Measurements from ENCODE around the gene SLC12A8.

Gene SLC12A8

DNA sequence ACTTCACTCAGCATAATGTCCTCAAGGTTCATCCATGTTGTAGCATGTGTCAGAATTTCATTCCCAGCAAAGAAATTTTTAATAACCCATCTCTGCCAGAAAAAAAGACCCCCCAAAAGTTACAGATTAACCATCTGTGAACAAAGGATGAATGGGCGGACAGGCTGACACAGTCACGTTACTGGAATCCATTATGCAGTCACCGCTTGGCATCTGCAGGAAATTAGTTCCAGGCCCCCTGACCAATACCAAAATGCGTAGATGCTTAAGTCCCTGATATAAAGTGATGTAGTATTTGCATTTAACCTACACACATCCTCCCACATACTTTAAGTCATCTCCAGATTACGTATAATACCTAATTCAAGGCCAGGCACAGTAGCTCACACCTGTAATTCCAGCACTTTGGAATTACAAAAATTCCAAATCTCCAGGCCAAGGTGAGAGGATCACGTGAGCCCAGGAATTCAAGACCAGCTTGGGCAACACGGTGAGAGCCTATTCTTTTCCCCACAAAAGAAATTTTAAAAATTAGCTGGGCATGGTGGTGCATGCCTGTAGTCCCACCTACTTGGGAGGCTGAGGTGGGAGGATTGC is 1.5 kb upstream of the SLC12A8 start:
- no peak for DNase-seq (ENCODE audit: low spot score)

DNA sequence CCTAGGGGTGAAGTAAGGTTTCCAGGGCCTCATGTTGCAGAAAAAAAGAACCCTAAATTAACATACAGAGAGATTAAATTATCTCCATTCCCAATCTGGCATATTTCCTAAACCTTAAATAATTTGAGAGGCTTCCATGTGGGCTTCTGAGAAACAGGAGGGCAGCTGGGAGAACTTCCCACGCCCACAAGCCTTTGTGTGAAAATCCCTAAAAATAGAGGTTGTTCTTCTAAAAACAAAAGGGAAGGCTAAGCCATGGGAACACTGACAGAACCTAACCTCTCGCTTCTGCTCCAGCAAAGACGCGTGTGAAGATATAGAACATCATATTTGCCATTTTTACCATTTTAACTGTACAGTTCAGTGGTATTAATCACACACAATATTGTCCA is 812 bp upstream of the SLC12A8 start:
- no peak for DNase-seq (ENCODE audit: low spot score)

DNA sequence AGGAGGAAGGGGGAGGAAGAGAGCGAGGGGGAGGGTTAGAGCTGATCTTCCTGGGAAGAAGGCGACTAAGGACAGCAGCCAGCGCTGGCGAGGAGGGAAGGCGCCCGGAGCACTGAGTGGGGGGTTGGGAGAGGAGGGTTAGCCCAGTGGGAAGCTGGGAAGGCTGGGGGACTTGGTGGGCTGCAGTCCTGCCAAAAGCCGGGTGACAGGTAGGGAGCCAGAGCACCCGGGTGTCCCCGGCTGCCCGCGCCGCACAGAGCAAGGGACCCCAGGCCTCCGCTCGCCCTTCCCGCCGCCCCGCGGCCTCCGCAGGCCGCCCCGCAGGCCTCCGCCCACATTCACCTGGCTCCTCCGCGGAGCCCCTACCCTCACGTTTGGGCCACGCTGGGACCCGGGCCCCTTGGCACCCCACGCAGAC is 448 bp downstream of the SLC12A8 start:
- no peak for DNase-seq (ENCODE audit: low spot score)

DNA sequence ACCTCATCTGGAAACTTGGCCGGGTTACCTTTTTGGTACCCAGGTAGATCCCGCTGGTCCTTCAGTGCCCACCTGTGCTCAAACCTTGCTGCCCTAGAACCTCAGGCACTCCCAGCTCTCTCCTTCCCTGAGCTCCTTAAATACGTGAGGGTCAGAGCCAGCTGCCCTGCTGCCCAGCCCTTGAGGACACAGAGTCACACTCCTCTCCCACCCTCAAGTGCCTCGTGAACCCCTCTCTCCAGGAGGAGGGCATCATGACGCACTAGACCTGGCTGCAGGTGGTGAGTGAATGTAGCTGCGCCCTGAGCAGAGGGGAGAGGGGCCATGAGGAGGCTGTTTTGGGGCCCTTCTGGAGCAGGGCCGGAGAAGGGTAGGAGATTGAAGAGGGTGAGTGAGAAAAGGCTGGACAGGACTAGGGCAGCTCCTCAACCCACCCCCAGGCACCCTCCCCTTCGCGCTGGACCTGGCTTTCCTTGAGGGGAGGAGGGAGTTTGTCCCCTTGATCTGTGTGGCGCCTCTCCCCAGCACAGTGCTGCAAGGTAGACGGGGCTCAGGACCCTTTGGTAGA is 941 bp downstream of the SLC12A8 start:
- DNase-seq (ENCODE audit: low spot score): no peak

DNA sequence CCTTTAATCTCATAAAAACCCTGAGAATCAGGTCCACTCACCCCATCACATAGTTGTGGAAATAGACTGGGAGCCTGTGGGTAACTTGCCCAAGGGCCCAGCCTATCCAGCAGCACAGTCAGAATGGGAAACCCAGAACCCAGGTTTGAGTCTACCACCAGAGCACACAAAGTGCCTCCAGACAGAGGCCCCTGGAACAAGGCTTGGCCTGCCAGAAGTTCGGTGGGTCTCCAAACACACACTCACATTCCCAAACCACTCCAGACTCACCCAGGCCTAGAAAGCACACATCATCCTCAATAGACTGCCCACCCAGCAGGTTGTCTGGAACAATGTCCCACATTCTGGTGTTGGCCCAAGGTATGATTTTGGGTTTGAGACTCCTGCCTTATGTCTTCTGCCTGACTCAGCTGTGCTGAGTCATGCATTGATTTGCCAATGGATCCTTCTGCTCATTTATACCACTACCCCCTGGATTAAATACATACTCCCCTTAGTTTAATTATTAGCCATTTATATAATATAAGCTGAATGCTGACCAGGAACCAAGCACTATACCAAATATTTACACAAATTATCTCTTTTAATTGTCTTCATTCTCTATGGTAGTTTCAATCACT is 4.5 kb downstream of the SLC12A8 start:
- DNase-seq (ENCODE audit: low spot score): no peak

DNA sequence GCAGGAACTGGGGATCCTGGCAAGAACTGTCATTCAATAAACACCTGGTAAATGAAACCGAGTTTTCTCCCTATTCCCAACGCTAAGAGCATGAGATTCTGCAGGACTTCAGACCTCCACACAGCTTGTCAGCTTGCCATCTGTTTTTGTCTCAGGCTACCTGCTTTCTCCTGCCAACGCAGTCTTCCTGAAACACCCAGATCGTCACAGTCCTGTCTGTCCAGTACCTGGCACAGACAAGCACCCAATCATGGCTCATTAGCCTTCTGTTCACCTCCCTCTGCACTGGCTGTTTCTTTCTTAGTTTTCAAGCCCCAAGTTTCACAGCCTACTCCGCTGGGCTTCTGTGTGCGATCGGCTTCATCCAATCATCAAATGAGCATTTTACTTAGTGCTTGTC is 5.0 kb downstream of the SLC12A8 start:
- no peak for DNase-seq (ENCODE audit: low spot score)

DNA sequence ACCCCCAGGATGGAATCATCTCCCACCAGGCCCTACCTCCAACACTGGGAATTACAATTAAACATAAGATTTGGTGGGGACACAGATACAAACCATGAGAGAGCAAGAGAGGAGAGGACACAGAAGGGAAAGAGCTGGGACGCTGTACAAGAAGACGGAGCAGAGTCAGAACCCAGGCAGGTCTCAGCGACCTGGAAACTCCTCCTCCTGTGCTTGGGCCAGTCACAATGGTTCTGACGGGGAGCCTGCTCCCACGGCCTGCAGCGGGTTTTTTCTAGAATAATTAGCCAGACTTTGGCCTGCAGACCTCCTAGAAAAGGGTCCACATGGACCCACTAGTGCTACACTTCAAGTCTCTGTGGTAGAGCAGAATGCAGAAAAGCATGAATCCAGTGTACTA is 5.6 kb downstream of the SLC12A8 start:
- no peak for DNase-seq (ENCODE audit: low spot score)

DNA sequence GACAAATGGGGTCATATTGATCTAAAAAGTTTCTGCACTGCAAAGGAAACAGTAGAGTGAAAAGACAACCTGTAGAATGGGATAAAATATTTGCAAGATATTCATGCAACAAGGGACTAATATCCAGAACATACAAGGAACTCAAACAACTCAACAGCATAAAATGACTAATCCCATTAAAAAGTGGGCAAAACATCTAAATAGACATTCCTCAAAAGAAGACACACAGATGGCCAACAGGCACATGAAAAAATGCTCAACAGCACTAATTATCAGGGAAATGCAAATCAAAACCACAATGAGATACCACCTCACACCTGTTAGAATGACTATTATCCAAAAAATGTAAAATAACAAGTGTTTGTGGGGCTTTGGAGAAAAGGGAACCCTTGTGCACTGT is 8.8 kb downstream of the SLC12A8 start:
- no peak for DNase-seq (ENCODE audit: low spot score)

DNA sequence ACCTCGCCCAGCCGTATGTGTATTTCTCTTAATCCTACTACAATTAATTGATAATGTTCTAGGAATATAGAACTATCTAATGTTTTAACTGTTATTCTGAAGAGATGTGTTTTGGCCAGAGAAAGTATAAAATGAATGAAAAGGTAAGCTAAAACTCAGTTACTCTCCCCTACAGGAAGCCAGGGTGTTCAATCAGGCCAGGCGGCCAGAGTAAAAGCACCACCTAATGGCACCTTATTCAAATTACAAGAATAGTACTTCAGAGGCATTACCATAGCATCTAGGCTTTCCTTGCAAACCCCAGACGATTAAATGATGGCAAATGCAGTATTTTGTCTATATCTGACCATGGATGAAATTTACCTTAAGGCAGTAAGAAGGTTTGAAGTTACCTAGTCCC is 10.4 kb downstream of the SLC12A8 start:
- DNase-seq (ENCODE audit: low spot score): no peak

DNA sequence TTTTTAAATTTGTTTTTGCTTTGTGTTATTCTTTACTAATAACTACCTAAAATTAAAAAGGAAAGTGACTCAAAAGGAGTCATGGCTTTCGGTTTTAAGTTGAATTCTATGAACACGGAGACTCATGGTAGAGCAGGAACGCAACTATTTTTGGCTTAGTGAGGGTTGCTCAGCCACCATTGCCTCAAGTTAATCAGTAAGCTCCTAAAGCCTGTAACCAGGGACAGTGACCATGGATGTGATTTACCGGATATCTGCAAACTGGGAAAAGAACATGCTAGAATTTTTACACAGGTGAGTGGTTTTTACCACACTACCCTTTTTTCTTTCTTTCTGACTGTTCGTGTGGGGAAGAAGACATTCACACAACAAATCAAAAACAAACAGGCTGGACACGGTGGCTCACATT is 11.8 kb downstream of the SLC12A8 start:
- DNase-seq (ENCODE audit: low spot score): no peak

DNA sequence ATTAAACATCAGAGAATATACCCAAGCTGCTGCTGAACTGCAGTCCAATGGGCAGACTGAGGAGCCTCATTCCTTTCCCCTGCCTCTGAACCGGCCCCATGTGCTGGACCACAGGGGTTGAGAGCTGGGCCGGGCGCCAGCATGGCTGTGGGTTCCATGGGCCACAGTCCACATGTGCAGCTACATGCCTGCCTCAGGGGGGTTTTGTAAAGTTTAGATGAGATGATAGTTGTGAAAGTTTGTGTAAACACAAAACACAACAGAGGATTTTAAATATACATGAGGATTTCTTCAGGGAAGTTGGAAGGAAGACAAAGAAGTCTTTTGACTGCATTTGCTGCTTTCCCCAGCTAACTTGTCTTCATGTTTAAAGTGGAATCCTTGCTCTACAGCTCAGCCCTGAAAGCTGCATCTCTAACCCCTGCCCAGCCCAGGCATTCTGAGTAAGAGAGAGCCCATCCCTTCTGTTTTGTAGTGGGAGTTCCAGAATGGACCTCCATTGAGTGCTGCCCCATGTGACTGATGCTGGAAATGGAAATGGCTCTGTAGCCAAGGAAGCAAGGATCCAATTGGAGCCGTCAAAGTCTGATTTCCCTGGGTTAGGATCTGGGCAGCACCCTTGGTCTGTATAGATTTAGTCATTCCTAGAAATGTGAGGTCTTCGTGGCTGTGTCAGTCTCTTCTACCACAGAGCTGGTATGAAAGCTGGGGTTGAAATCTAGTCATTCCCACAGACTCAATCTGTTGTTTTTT is 17.5 kb downstream of the SLC12A8 start:
- DNase-seq (ENCODE audit: low spot score): no peak

DNA sequence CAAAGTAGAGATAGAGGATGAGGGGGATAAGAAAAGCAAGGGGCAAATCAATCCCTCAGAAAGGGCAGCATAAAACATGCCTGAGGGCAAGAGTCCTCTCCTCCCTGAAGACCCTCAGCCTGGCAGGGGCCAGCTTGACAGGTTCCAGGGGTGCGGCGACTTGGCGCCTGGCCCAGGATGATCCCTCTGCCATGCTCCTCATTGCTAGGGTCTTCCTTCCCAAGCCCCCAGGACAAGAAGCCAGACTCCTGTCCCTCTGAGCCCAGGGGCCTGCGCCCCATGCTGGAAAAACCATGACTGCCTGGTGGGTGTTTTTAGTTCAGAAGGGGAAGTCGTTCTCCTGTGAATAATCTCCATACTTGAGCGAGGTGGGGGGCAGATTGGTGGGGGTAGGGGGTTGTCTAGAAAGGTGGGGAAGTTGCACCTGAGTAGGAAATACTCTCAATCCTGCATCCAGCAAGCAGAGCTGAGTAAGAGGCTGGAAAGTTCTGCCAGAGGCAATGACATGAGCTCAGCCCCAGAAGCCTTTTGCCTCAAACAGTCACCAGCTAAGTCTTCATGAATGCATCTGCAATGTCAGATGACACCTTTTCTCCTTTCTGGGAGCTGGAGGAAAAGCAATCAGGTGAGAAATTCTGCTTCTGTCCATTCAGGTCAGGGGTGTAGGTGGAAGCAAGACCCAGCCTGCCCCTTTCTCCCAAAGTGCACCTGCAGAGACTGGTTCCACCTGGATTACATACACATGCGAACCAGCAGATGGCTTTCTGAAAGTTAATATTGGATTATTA is 18.3 kb downstream of the SLC12A8 start:
- DNase-seq (ENCODE audit: low spot score): no peak

DNA sequence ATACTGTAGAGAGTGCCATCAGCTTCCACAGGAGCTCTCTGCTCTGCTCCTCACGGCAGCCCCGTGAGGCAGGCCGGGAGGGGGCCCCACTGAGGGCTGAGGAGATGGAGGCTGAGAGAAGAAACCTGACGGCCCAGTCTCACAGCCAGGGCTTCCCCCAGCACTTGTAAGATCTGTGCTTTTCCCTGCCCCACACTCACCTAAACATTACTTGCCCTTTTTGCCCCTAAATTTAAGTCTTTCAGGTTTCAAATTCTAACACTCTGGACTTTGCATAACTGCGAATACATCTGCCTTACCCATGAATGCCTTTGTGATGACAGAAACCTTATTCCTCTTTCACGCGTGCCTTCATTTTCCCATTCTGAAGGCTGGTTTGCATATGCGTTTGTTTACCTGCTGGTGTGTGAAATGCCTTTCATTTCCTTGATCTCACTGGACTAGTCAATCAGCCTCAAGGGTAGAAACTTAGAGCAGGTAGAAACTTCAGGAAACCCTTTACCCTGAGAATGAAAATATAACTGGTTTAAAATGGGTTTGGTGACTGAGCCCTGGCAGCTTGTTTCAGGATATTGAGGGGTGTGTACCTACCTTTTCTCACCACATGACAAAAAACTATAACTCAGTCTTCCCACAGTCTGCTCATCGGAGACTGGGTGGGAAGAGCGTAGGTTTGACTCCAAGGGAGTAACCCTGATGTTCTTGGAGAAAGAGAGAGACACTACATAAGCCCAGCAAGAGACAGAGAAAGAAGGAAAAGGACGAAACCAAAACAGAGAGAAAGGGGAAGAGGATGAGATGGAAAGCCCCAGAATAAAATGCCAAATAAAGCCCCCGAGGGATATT is 20.1 kb downstream of the SLC12A8 start:
- no peak for DNase-seq (ENCODE audit: low spot score)

DNA sequence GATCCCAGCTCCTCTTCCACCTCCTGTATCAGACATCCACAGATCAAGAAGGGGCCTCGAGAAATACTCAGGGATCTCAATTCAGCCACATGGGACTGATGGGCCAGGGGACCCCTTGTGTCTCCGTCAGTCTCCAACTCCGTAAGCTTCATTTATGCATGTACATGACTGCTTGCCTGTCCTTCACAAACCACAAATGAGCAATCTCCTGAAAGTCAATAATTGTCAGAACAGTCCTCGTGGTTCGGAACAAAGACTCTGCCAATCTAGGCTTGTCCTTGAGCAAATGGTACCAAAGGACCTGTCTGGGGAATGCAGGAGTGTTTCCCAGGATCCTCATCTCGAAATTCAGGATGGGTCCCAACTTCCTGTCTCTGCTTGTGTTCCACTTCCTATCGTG is 20.8 kb downstream of the SLC12A8 start:
- DNase-seq (ENCODE audit: low spot score): no peak

DNA sequence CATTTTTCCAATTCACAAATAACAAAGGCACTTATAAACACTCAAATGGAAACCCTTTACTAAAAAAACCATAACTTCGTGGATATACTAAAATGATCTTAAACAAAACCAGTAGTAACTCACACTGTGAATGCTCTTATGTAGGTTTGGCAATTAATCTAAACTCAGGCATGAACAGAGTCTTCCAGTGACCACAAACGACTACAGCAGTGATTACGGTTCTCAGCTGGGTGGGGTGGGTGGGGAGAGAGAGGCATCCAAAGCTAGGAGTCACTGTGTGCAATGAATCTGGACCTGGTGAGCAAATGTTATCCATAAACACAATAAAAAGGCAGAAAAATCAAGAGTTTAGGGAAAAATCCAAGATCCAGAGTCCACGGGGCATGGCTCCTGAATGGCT is 21.3 kb downstream of the SLC12A8 start:
- DNase-seq (ENCODE audit: low spot score): no peak

DNA sequence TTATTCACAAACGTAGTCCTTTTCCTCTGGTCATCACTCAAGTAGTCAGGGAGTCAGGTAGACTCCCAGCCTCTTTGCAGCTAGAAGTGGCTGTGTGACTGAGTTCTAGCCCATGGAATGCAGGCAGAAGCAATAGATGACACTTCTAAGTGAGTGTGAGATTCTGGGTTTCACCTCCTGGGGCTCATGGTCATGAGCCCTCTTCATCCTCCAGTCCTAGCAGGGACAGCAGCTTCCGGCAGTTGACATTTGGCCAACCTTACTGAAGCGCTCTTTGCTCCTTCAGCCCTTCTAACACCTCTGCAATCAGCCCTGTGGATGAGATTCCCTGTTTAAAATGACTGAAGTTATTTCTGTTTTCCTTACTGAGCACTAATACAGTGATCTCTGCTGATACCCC is 21.8 kb downstream of the SLC12A8 start:
- DNase-seq (ENCODE audit: low spot score): no peak

DNA sequence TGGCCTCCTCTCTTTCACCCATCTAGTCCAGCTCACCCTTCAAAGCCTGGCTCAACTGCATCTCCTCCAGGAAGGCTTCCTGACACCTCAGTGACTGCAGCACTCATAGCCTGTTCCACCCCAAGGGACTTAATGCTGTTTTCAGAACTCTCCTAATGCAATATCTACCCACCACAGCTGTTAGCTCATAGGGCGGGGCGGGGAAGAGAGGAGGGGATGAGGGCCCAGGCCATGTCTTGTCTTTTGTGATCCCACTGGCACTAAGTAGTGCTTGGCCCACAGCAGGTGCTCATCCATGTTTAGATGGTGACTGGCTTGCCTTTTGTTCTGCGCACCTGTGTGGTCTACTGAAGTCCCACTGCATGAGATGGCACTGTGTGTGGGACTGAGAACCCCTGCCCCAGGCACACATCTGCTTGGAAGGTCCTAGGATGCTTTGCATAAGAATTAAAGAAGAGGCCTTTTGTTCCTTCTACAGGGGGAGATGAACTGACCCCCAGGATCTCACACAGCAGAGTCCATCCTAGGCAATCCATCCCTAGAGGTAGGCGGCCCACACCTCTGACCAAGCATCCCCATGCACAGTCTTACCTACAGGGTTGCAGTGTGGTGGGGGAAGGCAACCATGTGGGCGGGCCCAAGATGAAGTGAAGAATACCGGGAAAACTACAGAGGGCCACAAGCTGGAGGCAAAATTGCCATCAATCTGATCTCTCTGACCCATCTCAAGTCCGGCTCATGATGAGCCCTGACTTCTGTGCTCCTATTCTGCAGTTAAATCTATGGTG is 23.0 kb downstream of the SLC12A8 start:
- no peak for DNase-seq (ENCODE audit: low spot score)

DNA sequence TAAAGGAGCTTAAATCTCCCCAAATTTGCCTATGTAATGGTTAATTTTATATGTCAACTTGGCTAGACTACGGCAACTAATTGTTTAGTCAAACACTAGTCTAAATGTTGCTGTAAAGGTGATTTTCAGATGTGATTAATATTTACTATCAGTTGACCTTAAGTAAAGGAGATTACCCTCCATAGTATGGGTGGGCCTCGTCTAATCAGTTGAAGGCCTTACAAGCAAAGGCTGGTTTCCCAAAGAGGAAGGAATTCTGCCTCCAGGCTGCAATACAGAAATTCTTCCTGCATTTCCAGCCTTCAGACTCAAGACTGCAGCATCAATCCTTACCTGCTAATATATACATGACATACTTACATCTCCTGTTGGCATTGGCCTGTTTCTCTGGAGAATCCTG is 23.6 kb downstream of the SLC12A8 start:
- DNase-seq (ENCODE audit: low spot score): no peak

DNA sequence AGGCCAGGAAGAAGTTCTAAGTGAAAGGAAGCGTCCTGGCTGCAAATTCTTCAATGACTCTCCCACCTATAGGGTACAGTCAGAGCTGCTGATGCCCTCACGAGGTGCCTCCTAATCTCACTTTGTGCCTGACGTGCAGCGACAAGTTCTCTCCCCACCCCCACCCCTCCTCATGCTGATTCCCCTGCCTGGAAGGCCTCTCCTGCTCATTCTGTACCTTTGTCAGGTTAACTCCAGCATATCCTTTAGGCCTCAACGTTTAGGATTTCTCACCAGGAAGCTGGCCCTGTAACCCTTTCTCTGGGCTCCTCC is 25.0 kb downstream of the SLC12A8 start:
- DNase-seq (ENCODE audit: low spot score): no peak

DNA sequence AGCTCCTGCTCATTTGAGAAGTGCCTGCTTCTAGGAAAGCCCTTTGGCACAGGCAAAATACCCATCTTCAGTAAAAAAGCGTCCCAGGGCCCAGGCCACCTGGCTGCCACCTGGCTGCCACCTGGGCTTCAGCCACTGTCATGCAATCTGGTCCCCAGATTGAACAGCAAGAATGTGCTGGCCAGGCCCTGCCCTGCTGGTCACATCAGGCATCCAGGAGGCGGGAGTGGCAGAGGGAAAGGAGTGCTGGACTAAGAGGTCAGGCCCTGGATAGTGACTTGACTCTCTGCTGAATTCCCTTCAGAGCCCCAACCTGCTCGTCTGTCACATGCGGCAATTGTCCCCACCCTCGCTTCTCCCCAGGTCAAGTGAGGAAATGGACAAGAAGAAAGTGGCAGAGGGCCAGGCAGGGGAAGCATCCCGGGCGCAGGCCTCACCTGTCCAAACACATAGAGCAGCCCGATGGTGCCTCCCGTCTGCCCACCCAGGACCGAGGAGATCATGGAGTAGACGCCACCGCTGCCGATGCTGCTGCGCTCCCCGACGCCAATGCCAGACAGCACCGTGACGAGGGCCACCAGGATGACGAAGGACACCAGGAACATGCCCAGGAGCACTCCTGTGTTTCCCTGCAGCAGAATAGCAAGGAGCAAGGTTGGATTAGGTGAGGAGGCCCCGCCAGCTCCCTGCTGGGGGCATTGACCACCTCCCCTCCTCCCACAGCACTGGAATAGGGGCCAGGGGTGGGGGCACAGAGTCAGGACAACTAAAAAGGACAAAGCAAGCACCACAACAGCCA is 25.5 kb downstream of the SLC12A8 start:
- no peak for DNase-seq (ENCODE audit: low spot score)
